ENCODE data around the gene MEP1B. TPM values are rescaled to one million over a fixed set of nuclear protein-coding genes. Genes with fewer than 3 reads are reported as not detected.

Gene MEP1B
- total RNA-seq, 1 donor from 2014 or later, result not detected

GRCh38 chr18:32261003-32261402 lies 71.2 kb downstream of the MEP1B start:
- TF ChIP-seq CTCF (conservative IDR thresholded peaks at IDR 0.05; ENCODE audit: low read depth, low read length), result peak; percentile 35
- DNase-seq (ENCODE audit: low read depth), result no peak
- H3K4me3 ChIP-seq (ENCODE audit: low read depth, low read length), result no peak overlapping the region

- no peak for TF ChIP-seq CTCF (conservative IDR thresholded peaks at IDR 0.05; ENCODE audit: low read depth, low read length)
- no peak for DNase-seq (ENCODE audit: low read depth)
- H3K4me3 ChIP-seq (ENCODE audit: low read depth, low read length), result no peak overlapping the region
Observed at GRCh38 chr18:32262092-32262491, 72.3 kb downstream of the MEP1B start.

- DNase-seq (ENCODE audit: low read depth), result no peak
- TF ChIP-seq CTCF (conservative IDR thresholded peaks at IDR 0.05; ENCODE audit: low read depth, low read length), result no peak
- H3K4me3 ChIP-seq (ENCODE audit: low read depth, low read length), result no peak overlapping the region
Observed at GRCh38 chr18:32264401-32264800, 74.6 kb downstream of the MEP1B start.

GRCh38 chr18:32267463-32267862 lies 77.6 kb downstream of the MEP1B start:
- no peak overlapping the region for H3K4me3 ChIP-seq (ENCODE audit: low read depth, low read length)
- TF ChIP-seq CTCF (conservative IDR thresholded peaks at IDR 0.05; ENCODE audit: low read depth, low read length), result no peak
- no peak for DNase-seq (ENCODE audit: low read depth)

Other genes with a start within 250 kb of the MEP1B start
- 14.6 and 23.1 TPM in 2 replicates for gene TRAPPC8, start 246.9 kb upstream of the MEP1B start, total RNA-seq
- 0.72 and 3.4 TPM in 2 replicates for gene RNF125, start 171.2 kb upstream of the MEP1B start, total RNA-seq
- gene RNF138, start 98.2 kb upstream of the MEP1B start, total RNA-seq, result 15.5 and 41.9 TPM in 2 replicates

Measured in epithelial cell of proximal tubule (primary cell).